GM19328 (cell line): Measurements from ENCODE around the gene KRTAP5-4.
"Not testable (repeated sequence)": the region's sequence is repeated elsewhere in the genome, so short reads cannot be mapped to it uniquely, and the experiment has no call there.

ENCODE experiments used
- ATAC-seq: cut with Tn5 transposase; IDR thresholded peaks from one replicate; pipeline ENCODE4 v1.9.1; 2021; ENCODE audit warnings: mild to moderate bottlenecking, moderate library complexity; ENCODE audit not compliant: unreplicated experiment

The KRTAP5-4 gene

GRCh38 chr11:1639102-1639620, 17.2 kb upstream of the KRTAP5-4 start:
- ATAC-seq, result no peak

- ATAC-seq, result no peak
Measured at GRCh38 chr11:1638344-1638743, 16.4 kb upstream of the KRTAP5-4 start.

- no peak for ATAC-seq
Measured at GRCh38 chr11:1637628-1638027, 15.7 kb upstream of the KRTAP5-4 start.

DNA sequence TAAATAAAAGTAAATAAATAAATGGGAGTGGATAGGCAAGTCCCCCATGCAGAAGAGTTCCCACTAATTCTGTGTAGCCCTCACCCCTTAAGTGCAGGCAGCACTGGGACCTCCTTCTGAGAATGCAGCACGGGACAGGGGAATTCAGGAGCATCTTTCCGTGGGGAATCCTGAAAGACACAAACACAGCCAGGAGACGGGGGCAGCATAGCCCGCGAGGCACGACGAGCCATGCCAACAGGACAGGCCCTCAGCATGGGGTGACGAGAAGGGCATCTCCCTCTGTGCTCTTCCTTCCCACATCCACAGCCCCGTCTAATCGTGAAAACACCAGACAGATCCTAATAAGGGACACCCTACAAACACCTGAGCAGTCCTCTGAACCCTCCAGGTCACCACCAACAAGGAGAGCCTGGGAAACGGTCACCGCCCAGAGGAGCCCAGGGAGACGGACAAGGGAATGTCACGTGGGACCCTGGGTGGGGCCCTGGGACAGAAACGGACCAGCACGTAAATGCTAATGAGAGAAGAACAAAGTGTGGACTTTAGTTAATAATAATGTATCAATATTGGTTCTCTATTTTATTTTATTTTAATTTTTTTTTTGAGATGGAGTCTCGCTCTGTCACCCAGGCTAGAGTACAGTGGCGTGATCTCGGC, 14.5 kb upstream of the KRTAP5-4 start:
- no peak for ATAC-seq

GRCh38 chr11:1633864-1634263, 11.9 kb upstream of the KRTAP5-4 start:
- no peak for ATAC-seq

GRCh38 chr11:1632053-1632714, 10.2 kb upstream of the KRTAP5-4 start:
- ATAC-seq, result no peak

- no peak for ATAC-seq
Measured at GRCh38 chr11:1631066-1631568, 9.2 kb upstream of the KRTAP5-4 start.

DNA sequence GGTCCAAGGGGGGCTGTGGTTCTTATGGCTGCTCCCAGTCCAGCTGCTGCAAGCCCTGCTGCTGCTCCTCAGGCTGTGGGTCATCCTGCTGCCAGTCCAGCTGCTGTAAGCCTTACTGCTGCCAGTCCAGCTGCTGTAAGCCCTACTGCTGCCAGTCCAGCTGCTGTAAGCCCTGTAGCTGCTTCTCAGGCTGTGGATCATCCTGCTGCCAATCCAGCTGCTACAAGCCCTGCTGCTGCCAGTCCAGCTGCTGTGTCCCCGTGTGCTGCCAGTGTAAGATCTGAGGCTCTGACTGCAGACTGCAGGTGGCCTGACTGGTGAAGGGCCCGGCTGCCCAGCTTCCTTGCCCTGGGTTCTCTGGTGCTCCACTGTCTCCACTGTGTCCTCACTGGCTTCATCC, 8.3 kb upstream of the KRTAP5-4 start:
- no peak for ATAC-seq

- ATAC-seq, result no peak
Measured at GRCh38 chr11:1629326-1630185, 7.6 kb upstream of the KRTAP5-4 start, which contains the start of gene KRTAP5-5. Gene KRTAP5-5, plus strand, starts transcription at chr11:1629775. Its CDS starts 66 bp downstream, at chr11:1629841.

- no peak for ATAC-seq
Measured at GRCh38 chr11:1628506-1629325, 6.8 kb upstream of the KRTAP5-4 start.

DNA sequence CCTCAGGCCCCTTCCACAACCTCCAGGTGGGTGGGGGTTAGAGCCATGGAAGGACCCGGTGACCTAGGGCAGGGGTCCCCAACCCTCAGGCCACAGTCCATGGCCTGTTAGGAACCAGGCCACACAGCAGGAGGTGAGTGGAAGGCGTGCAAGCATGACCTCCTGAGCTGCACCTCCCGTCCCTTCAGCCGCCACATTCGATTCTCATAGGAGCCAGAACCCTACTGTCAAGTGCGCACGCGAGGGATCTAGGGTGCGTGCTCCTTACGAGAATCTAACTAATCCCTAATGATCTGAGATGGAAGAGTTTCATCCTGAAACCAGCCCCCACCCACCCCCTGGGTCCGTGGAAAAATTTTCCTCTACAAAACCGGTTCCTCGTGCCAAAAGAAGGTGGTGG, 3.6 kb upstream of the KRTAP5-4 start:
- no peak for ATAC-seq

- no peak for ATAC-seq
Measured at GRCh38 chr11:1624621-1625020, 2.7 kb upstream of the KRTAP5-4 start.

GRCh38 chr11:1623716-1624115, 1.8 kb upstream of the KRTAP5-4 start:
- ATAC-seq, result no peak

GRCh38 chr11:1619449-1619848, 2.5 kb downstream of the KRTAP5-4 start:
- ATAC-seq, result no peak

- ATAC-seq, result no peak
Measured at GRCh38 chr11:1618231-1618630, 3.7 kb downstream of the KRTAP5-4 start.

GRCh38 chr11:1608363-1608762, 13.6 kb downstream of the KRTAP5-4 start, which contains the start of gene KRTAP5-3:
Gene KRTAP5-3, minus strand, starts transcription at chr11:1608463. Its CDS starts 78 bp downstream, at chr11:1608385.
- no peak for ATAC-seq

GRCh38 chr11:1607901-1608300, 14.0 kb downstream of the KRTAP5-4 start:
- not testable (repeated sequence) for ATAC-seq

GRCh38 chr11:1607156-1607845, 14.6 kb downstream of the KRTAP5-4 start:
- not testable (repeated sequence) for ATAC-seq

- not testable (repeated sequence) for ATAC-seq
Measured at GRCh38 chr11:1605923-1606322, 16.0 kb downstream of the KRTAP5-4 start.

GRCh38 chr11:1604711-1605110, 17.2 kb downstream of the KRTAP5-4 start:
- no peak for ATAC-seq
